Heart right ventricle (tissue), 16 donors: ENCODE results near the gene SLC28A1. TPM values are rescaled to one million over a fixed set of nuclear protein-coding genes. Genes with fewer than 3 reads are reported as not detected.

Experiments used
- ATAC-seq, 8 donors: fragments of 200-7000 bp; cut with Tn5 transposase; one replicate each; pipeline ENCODE4 v1.9.1; 2020; ENCODE audit warnings: mild to moderate bottlenecking in 8 of 8, moderate library complexity in 8 of 8, moderate number of reproducible peaks in 1 of 8
- DNase-seq, 2 donors: peaks; one replicate each; pipeline ENCODE4 v3.0.0-alpha.2; 2020
- H3K27ac ChIP-seq, 10 donors: fragments of 200-600 bp; sonication (generic) in 2 of 10; one replicate each; pipeline versions ENCODE4 v1.5.0 to v1.8.0; 2020 to 2022; ENCODE audit warnings: mild to moderate bottlenecking in 3 of 10
- H3K27me3 ChIP-seq, 7 donors: fragments of 200-600 bp; one replicate each; pipeline ENCODE4 v1.8.0; 2021 to 2022; ENCODE audit warnings: mild to moderate bottlenecking in 2 of 7
- H3K36me3 ChIP-seq, 9 donors: fragments of 200-600 bp; sonication (generic) in 1 of 9; one replicate each; pipeline versions ENCODE4 v1.5.0 to v1.8.0; 2020 to 2022; ENCODE audit warnings: mild to moderate bottlenecking in 2 of 9
- H3K4me1 ChIP-seq, 9 donors: fragments of 200-600 bp; sonication (generic) in 1 of 9; one replicate each; pipeline versions ENCODE4 v1.5.0 to v1.8.0; 2020 to 2022; ENCODE audit warnings: mild to moderate bottlenecking in 4 of 9
- H3K4me3 ChIP-seq, 10 donors: fragments of 200-600 bp; sonication (generic) in 2 of 10; one replicate each; pipeline versions ENCODE4 v1.5.0 to v1.8.0; 2020 to 2022; ENCODE audit warnings: mild to moderate bottlenecking in 7 of 10, moderate library complexity in 2 of 10
- H3K9me3 ChIP-seq, 11 donors: fragments of 200-600 bp in 10 of 11; sonication (generic) in 2 of 11; one replicate each; pipeline versions ENCODE4 v1.5.0 to v1.8.0; 2013 to 2022; ENCODE audit warnings: mild to moderate bottlenecking in 2 of 11, control low read depth in 1 of 11, moderate library complexity in 1 of 11
- CTCF ChIP-seq, 9 donors: fragments of 200-600 bp; sonication (generic) in 2 of 9; IDR thresholded peaks; one replicate each; pipeline versions ENCODE4 v1.5.0 to v1.8.0; 2021 to 2022; ENCODE audit warnings: antibody characterized with exemption in 9 of 9, mild to moderate bottlenecking in 5 of 9, moderate library complexity in 1 of 9
- WGBS, 2 donors: extraction: QIAGEN DNeasy Blood & Tissue Kit; methylation state at CpG; one replicate each; pipeline ENCODE4 v1.1.7; 2013; ENCODE audit warnings: inconsistent platforms in 1 of 2; 5-methylcytosine and 5-hydroxymethylcytosine counted together
- intact Hi-C, 10 donors: fragments of 100-400 bp; cut with DNase I; formaldehyde crosslinking; loops; one replicate each; pipeline versions ENCODE4 v1.11.1 to v1.14.2; 2022
- polyA plus RNA-seq, 2 donors: library from polyadenylated mRNA; stranded (reverse); fragments of 200-250 nt; gene quantifications; one replicate each; pipeline ENCODE4 v1.2.3, GENCODE V29; 2013
- total RNA-seq, 10 donors: library from RNA; stranded (reverse); fragmentation: NEBNext Ultra II Directional in 3 of 10; extraction: Animal tissue kit (Norgen Biotek cat#: 25700) in 3 of 10; gene quantifications; one replicate each; pipeline versions ENCODE4 v1.2.1 to v1.2.4, GENCODE V29; 2021 to 2023
- donor health status: Arrhythmogenic right ventricular cardiomyopathy.
- donor health status: ischemic (EF 13 %, LVEDD 7.1; RV severe dilation, severe dysfunction).
- donor health status: healthy with polysubstance abuse.
- donor health status: DM: no; HTN: yes; CAD: no.
- donor health status: DM: no; HTN: no; CAD: no.
- donor health status: ischemic (EF 25% LVEDD 6.9; RV normal size, moderate dysfunction).
- donor health status: ischemic (EF 25% LVEDD 5.7; RV mildly dilated, moderate dysfunction).
- donor health status: healthy.
- donor health status: DM: yes; HTN: yes; CAD: no.
- donor health status: Ischemic cardiomyopathy.
- donor health status: ischemic (EF 35%, LVEDD 5.7; RV mildly dilated, moderate dysfunction).
- donor health status: nonischemic (EF 11% LVEDD 7.7; RV severe dilation, severe dysfunction).
- donor health status: DM: yes; HTN: yes; CAD: no.
- donor health status: PGD.
- donor health status: ischemic (EF 29% LVEDD 5.4; RV normal size, mild dysfunction).
- donor health status: nonischemic (EF 23%, LVEDD 6.1; RV moderate dilation, normal function).

The SLC28A1 gene
- total and polyA plus RNA-seq, 12 donors, result 0.07 to 2.2 (median 1.5) TPM

- Histone ChIP-seq H3K27me3 (no peaks in the 10 kb centered on the region), H3K4me1 (peaks cover 6 to 59% (median 41%) of the 10 kb centered on the region in 9 donors), H3K27ac (peak within 1 kb of the TSS; percentile 91 to 98 (median 96)), H3K4me3 (peak within 1 kb of the TSS; percentile 62 to 96 (median 85)), H3K36me3 (no peaks in the 10 kb centered on the region), H3K9me3 (no peaks in the 10 kb centered on the region)
- ATAC-seq (peak in 2 of 8 donors; percentile 0 to 2), DNase-seq (peak; percentile 54 to 68)
- TF ChIP-seq CTCF (IDR thresholded peaks at IDR 0.05), result peak in 3 of 9 donors; percentile 13 to 25 (median 13)
- WGBS, 2 donors, result 0% methylated on average over 70 to 95 of the region's 95 CpGs
- intact Hi-C loops, result loop anchor here in 8 of 10 donors (5.0 to 10.0 kb wide), 4 partner anchors 45 to 63 kb away; no protein-coding TSS in a partner anchor
These were observed 97.3 kb downstream of the SLC28A1 start, which contains the start of gene PDE8A for GRCh38 chr15:84981711-84982300. Gene PDE8A, plus strand, starts transcription at chr15:84981856. Its CDS starts 307 bp downstream, at chr15:84982163.

GRCh38 chr15:84982301-84982920 is 97.9 kb downstream of the SLC28A1 start:
- TF ChIP-seq CTCF (IDR thresholded peaks at IDR 0.05), result peak in 1 of 9 donors; percentile 2
- no peak for ATAC-seq
- 5 to 8% methylated on average over 44 to 46 of the region's 46 CpGs for WGBS, 2 donors

GRCh38 chr15:84983294-84983693 is 98.8 kb downstream of the SLC28A1 start:
- peak overlapping the region in 8 of 10 donors; percentile 91 to 98 (median 96) for H3K27ac ChIP-seq
- no peaks in the 10 kb centered on the region for H3K27me3 ChIP-seq
- H3K4me3 ChIP-seq, result peak overlapping the region in 9 of 10 donors; percentile 62 to 96 (median 82)
- 20 to 39% methylated on average over 4 of the region's 4 CpGs for WGBS, 2 donors
- no peaks in the 10 kb centered on the region for H3K9me3 ChIP-seq
- intact Hi-C loops, result loop anchor here in 8 of 10 donors (5.0 to 10.0 kb wide), 4 partner anchors 44 to 62 kb away; no protein-coding TSS in a partner anchor
- no peak for TF ChIP-seq CTCF (IDR thresholded peaks at IDR 0.05)
- ATAC-seq (no peak), DNase-seq (no peak)
- H3K36me3 ChIP-seq, result no peaks in the 10 kb centered on the region
- H3K4me1 ChIP-seq, result peaks cover 6 to 70% (median 53%) of the 10 kb centered on the region in 9 donors

More at GRCh38 chr15:84982301-84982920, 97.9 kb downstream of the SLC28A1 start:
- DNase-seq, result peak; percentile 43 to 53
- no peaks in the 10 kb centered on the region for H3K9me3 ChIP-seq
- H3K36me3 ChIP-seq, result no peaks in the 10 kb centered on the region
- intact Hi-C loops, result loop anchor here in 8 of 10 donors (5.0 to 10.0 kb wide), 4 partner anchors 45 to 62 kb away; no protein-coding TSS in a partner anchor
- H3K27me3 ChIP-seq, result no peaks in the 10 kb centered on the region
- peak overlapping the region; percentile 91 to 98 (median 96) for H3K27ac ChIP-seq
- H3K4me1 ChIP-seq, result peaks cover 6 to 63% (median 44%) of the 10 kb centered on the region in 9 donors
- peak overlapping the region; percentile 62 to 96 (median 85) for H3K4me3 ChIP-seq

- no peak for DNase-seq
- Histone ChIP-seq H3K9me3 (no peaks in the 10 kb centered on the region), H3K4me3 (peak overlapping the region in 9 of 10 donors; percentile 62 to 96 (median 82)), H3K27ac (peak overlapping the region in 5 of 10 donors; percentile 91 to 98 (median 96)), H3K36me3 (no peaks in the 10 kb centered on the region), H3K27me3 (no peaks in the 10 kb centered on the region), H3K4me1 (peaks cover 8 to 70% (median 57%) of the 10 kb centered on the region in 9 donors)
- 29 to 43% methylated on average over 2 of the region's 2 CpGs for WGBS, 2 donors
- no peak for ATAC-seq
- TF ChIP-seq CTCF (IDR thresholded peaks at IDR 0.05), result no peak
- intact Hi-C loops, result loop anchor here in 8 of 10 donors (5.0 to 10.0 kb wide), 4 partner anchors 44 to 61 kb away; no protein-coding TSS in a partner anchor
These were observed 99.2 kb downstream of the SLC28A1 start for GRCh38 chr15:84983711-84984110.
